MCF 10A (cell line): ENCODE results near the gene SDK1. TPM values are rescaled to one million over a fixed set of nuclear protein-coding genes. Genes with fewer than 3 reads are reported as not detected.

ENCODE experiments used
- BruUV-seq: library from RNA; stranded (reverse); fragments of 400-500 nt; replicated peaks from 2 replicates; lab custom pipeline; 2021; lab: Mats Ljungman, UMichigan
- CTCF ChIA-PET: fragments of 300-600 bp; sonication (Branson Sonifier 250); formaldehyde crosslinking; extraction: SDS; loops from one replicate; lab custom pipeline; 2021; ENCODE audit warnings: antibody characterized with exemption, inconsistent platforms; lab: Yijun Ruan, JAX
- POLR2A ChIA-PET: fragments of 300-600, 350-650 bp; sonication (Branson Sonifier 250); formaldehyde crosslinking; extraction: SDS; loops from one replicate; lab custom pipeline; 2020; ENCODE audit warnings: antibody characterized with exemption, inconsistent platforms; lab: Yijun Ruan, JAX
- DNase-seq: peaks from one replicate; pipeline ENCODE4 v3.0.0-alpha.2; 2018; ENCODE audit not compliant: unreplicated experiment
- H3K27ac Mint-ChIP-seq: one replicate; pipeline ENCODE4 v1.8.0; 2022; ENCODE audit warnings: mild to moderate bottlenecking, low read depth, mixed read lengths; ENCODE audit not compliant: unreplicated experiment
- H3K27me3 Mint-ChIP-seq: one replicate; pipeline ENCODE4 v1.8.0; 2022; ENCODE audit warnings: mixed read lengths; ENCODE audit not compliant: insufficient read depth, unreplicated experiment
- H3K36me3 Mint-ChIP-seq: one replicate; pipeline ENCODE4 v1.8.0; 2022; ENCODE audit warnings: mild to moderate bottlenecking, moderate library complexity, mixed read lengths; ENCODE audit not compliant: insufficient read depth, unreplicated experiment
- H3K4me1 Mint-ChIP-seq: one replicate; pipeline ENCODE4 v1.8.0; 2022; ENCODE audit warnings: mixed read lengths; ENCODE audit not compliant: insufficient read depth, unreplicated experiment
- H3K4me3 Mint-ChIP-seq: one replicate; pipeline ENCODE4 v1.8.0; 2022; ENCODE audit warnings: mild to moderate bottlenecking, moderate library complexity, mixed read lengths; ENCODE audit not compliant: unreplicated experiment
- H3K9me3 Mint-ChIP-seq: one replicate; pipeline ENCODE4 v1.8.0; 2022; ENCODE audit warnings: mixed read lengths; ENCODE audit not compliant: unreplicated experiment
- CTCF ChIP-seq: fragments of 200-600 bp; IDR thresholded peaks from one replicate; pipeline ENCODE4 v1.8.0; 2022; ENCODE audit warnings: antibody characterized with exemption, mild to moderate bottlenecking; ENCODE audit not compliant: unreplicated experiment
- intact Hi-C: fragments of 100-400 bp; cut with micrococcal nuclease; formaldehyde crosslinking; loops from 2 replicates; pipeline ENCODE4 v1.14.1; 2022
- total RNA-seq: library from RNA; stranded (reverse); gene quantifications from 2 replicates; pipeline ENCODE4 v1.2.3, GENCODE V29; 2022

The SDK1 gene
- total RNA-seq, 1 experiment from 2014 or later: 3.3 TPM

DNA sequence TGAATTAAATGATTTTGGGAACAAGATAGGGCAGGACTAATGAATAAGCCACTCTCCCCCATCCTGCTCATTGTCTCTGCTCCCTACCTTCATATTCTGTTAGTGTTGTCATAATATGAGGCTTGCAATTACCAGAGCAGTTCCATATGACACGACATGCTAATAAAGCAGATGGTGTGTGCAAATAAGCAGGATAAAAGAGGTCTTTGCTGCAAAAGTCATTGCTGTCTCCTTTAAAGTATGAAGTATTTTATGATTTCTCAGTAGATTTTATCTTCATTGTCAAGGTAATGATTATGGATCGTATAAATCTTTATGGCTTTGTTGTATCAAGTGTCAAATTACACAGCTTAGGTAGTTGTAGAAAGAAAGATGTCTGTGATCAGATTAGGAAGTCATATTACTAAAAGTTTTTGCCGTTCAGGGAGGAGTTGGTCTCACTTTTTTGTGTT, 114.8 kb downstream of the SDK1 start:
- Mint-ChIP-seq H3K9me3 (no peaks in the 10 kb centered on the region), H3K27me3 (no peaks in the 10 kb centered on the region), H3K4me3 (no peak overlapping the region), H3K4me1 (no peaks in the 10 kb centered on the region), H3K36me3 (peaks cover 6% of the 10 kb centered on the region), H3K27ac (no peak overlapping the region)
- no peak for TF ChIP-seq CTCF
- no peak for DNase-seq
- ChIA-PET POLR2A (interaction anchor here (0.5 to 1.6 kb wide), 2 partner anchors 15 to 88 kb away, joined by 3 to 4 read pairs; no protein-coding TSS in a partner anchor), CTCF (interaction anchor here (0.6 kb wide), 1 partner anchor 284 kb away, joined by 4 read pairs; no protein-coding TSS in a partner anchor)
- BruUV-seq: no TSS peak
- intact Hi-C loops: no loop called here

- no peak for DNase-seq
- H3K4me1 Mint-ChIP-seq: no peaks in the 10 kb centered on the region
- intact Hi-C loops: no loop called here
- no peak for TF ChIP-seq CTCF
- H3K27ac Mint-ChIP-seq: no peak overlapping the region
- no peaks in the 10 kb centered on the region for H3K27me3 Mint-ChIP-seq
- POLR2A ChIA-PET: interaction anchor here (0.5 to 1.6 kb wide), 2 partner anchors 14 to 88 kb away, joined by 3 to 4 read pairs; no protein-coding TSS in a partner anchor
- CTCF ChIA-PET: interaction anchor here (0.6 kb wide), 1 partner anchor 285 kb away, joined by 4 read pairs; no protein-coding TSS in a partner anchor
- peaks cover under 1% of the 10 kb centered on the region for H3K9me3 Mint-ChIP-seq
- no peak overlapping the region for H3K4me3 Mint-ChIP-seq
- BruUV-seq: no TSS peak
- H3K36me3 Mint-ChIP-seq: peaks cover 6% of the 10 kb centered on the region
Observed at GRCh38 chr7:3416453-3416852, 115.4 kb downstream of the SDK1 start.

- no peak for TF ChIP-seq CTCF
- ChIA-PET POLR2A (interaction anchor here (0.7 kb wide), 1 partner anchor 22 kb away, joined by 3 read pairs; no protein-coding TSS in a partner anchor), CTCF (interaction anchor here (0.7 kb wide), 1 partner anchor 98 kb away, joined by 5 read pairs; no protein-coding TSS in a partner anchor)
- H3K27ac Mint-ChIP-seq: no peak overlapping the region
- no peak for DNase-seq
- intact Hi-C loops: no loop called here
- H3K4me3 Mint-ChIP-seq: no peak overlapping the region
- peaks cover 5% of the 10 kb centered on the region for H3K9me3 Mint-ChIP-seq
- no peaks in the 10 kb centered on the region for H3K4me1 Mint-ChIP-seq
- BruUV-seq: no TSS peak
- H3K36me3 Mint-ChIP-seq: no peaks in the 10 kb centered on the region
- H3K27me3 Mint-ChIP-seq: no peaks in the 10 kb centered on the region
Observed at GRCh38 chr7:3425087-3425486, 124.0 kb downstream of the SDK1 start.

GRCh38 chr7:3426064-3426463, 125.0 kb downstream of the SDK1 start:
- Mint-ChIP-seq H3K27ac (no peak overlapping the region), H3K36me3 (peaks cover 4% of the 10 kb centered on the region), H3K9me3 (peaks cover 5% of the 10 kb centered on the region), H3K27me3 (no peaks in the 10 kb centered on the region), H3K4me3 (no peak overlapping the region), H3K4me1 (no peaks in the 10 kb centered on the region)
- no peak for TF ChIP-seq CTCF
- POLR2A ChIA-PET: interaction anchor here (1.0 kb wide), 1 partner anchor 9 kb away, joined by 4 read pairs; no protein-coding TSS in a partner anchor
- BruUV-seq: no TSS peak
- intact Hi-C loops: no loop called here
- DNase-seq: no peak
- CTCF ChIA-PET: interaction anchor here (0.6 kb wide), 1 partner anchor 441 kb away, joined by 4 read pairs; no protein-coding TSS in a partner anchor
